GM12874 (cell line): ENCODE measurements around the gene FREM1.

Experiments used
- CTCF ChIP-seq: IDR thresholded peaks from 2 replicates; pipeline ENCODE4 v1.5.1; 2011; ENCODE audit warnings: low read depth, mild to moderate bottlenecking, control low read depth, low read length, moderate library complexity; ENCODE audit not compliant: insufficient read depth

The FREM1 gene

GRCh38 chr9:14686168-14686567 lies 224.1 kb downstream of the FREM1 start:
- TF ChIP-seq CTCF, result no peak
